ENCODE results near the gene C3orf22.

C3orf22 gene

DNA sequence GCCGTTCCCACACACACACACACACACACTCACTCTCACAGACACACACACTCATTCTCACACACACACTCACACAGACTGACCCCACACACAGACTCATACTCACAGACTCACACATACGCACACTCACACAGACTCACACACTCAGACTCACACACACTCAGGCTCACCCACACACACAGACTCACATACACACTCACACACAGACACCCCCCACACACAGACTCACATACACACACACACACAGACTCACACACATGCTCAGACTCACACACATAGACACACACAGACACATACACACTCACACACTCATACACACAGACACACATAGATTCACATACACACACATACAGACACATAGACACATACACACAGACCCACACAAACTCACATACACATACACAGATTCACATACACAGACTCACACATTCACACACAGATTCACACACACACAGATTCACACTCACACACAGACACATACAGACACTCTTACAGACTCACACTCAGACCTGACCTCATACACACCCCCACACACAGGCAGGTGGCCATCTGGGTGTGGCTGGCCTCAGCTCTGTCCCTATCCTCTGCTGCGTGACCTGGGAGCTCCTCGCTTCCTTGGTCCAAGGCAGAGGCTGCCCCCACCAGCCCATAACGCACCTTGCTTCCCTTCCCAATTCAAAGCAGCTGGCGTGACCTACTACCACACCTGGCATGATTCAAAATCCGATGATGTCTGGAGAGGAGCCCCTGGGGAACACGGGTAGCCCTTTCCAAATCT lies 1.9 kb downstream of the C3orf22 start:
- no peak for DNase-seq

DNA sequence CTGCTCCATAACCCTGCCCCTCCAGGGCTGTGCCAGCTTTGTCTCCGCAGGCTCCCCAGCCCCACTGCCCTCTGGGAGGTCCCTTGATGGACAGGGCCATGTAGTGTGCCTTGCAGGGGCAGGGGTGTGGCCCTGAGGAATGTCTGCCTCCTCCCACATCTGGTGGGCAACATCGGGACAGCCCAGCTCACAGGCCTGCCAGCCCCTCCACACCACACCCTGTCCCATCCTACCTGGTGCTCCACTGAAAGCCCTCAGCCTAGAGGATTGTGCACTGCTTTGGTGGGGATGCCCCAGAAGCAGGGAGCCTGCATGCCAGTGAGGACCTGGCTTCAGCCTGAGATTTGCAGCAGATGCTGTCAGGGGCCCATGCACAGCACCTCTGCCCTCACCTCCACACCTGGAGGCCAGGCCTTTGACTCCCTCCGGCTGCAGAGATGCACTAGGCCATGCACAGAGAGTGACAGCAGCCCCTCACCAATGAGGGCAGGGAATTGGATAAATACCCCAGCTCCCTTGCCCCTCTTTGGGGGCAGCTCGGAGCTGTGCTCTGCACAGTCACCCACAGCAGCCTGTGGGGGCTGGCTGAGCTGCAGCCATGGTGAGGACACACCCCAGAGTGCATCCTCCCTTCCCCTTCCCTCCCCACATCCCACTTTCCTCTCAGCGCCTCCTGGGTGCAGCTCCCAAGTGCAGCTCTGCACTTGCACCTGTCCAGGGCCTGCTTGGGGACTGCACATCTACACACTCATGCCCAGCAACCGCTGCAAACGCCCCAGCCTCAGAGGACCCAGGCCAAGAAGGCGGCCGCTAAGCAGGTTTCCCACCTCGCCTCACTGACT lies 2.7 kb downstream of the C3orf22 start:
- no peak for DNase-seq

DNA sequence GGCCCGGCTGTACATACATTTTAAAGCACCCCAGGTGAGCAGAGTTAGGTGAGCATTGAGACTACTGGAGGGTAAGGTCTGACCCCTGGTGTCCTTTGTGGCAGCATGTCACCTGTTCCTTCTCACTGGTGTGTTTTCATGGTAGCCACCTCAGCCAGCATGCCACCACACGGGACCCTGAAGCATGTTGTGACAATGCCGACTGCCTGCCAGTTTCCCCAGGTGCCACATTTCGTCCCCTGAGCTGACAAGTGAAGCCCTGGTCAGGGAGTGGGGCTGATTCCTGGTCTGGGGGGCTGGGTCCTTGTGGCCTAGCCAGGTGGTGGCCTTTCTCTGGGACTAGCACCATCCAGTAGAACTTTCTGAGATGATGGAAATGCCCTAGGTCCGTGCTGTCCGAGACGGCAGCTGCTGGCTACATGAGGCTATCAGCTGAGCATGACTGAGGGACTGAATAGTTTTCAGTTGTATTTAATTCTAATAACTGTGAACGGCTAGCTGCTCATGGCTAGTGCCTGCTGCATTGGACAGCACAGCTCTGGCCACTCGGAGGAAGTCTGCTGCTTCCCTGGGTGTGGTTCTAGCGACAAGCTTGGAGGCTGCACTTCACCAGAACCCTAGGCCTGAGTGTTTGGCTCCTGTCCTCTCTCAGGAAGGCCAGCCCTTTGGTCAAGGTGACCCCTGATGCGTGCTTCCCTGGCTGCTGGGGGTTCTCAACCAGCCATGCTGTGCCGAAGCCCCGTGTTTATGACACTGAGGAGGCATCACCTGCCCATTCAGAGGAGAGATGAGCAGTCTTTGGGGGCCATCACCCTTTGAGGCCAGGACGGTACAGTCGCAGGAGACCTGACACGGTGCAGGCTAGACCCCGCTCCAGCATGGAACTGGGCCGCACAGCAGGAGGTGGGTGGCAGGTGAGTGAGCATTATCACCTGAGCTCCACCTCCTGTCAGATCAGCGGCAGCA lies 3.9 kb downstream of the C3orf22 start:
- no peak for DNase-seq

DNA sequence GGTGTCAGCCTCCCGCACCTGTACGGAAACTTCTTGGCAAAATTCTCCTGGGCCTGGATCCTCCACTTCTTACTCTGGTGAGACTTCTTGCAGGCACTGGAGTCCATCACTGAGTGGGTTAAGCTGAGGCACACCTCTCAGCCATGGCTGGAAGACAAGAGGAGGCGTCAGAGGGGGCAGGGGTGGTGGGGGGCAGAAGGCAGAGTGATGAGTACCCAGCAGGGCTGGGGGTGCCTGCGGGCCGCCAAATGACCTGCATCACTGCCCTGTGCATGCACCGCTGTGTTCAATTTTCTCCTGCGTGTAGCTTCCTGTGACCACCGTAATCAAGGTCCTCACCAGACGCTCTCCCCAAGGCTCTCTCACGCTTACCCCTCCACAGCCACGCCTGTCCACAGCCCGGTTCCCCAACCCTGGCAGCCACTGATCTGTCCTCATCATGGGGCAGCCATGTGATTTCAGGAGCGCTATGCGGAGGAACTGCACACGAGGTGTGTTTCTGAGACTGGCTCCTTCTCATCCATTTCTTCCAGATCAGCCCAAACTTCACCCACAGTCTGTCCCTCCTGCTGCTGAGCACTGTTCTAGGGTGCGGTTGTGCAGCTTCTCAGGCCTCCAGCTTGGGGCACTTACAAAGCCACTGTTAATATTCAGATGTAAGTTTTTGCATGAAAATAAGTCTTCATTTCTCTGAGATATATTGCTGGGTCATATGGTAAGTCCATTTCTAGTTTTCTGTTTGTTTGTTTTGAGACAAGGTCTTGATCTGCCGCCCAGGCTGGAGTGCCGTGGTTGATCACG lies 5.2 kb downstream of the C3orf22 start:
- DNase-seq, result no peak

DNA sequence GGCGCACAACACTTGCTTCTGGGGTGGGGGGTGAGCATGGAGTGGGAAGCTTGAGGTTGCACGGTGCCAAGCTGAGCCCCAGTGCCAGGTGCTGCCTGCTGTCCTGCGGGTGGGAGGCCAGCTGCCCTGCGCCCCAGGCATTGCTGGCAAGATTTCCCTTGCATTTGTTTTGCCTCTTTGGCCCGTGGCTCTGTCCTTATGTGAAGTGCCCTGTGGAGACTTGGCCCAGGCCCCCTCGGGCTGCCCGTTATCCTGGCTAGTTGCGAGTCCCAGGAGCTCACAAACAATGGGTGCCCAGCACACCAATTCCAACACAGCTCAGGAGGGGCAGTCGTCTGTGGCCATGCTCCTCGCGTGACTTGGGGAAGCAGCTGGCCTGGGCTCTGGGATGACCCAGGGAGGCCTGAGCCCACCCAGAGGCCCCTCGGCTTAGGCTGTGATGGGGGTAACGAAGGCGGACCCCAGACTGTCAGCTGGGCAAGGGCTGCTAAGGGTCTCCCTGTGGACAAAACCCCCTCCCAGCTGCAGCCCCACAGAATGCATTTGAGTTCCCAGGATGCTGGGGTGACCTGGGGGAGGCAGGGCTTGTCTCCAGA lies 5.9 kb downstream of the C3orf22 start:
- no peak for DNase-seq

- no peak for DNase-seq
Measured at GRCh38 chr3:126551839-126552687, 6.7 kb downstream of the C3orf22 start.

DNA sequence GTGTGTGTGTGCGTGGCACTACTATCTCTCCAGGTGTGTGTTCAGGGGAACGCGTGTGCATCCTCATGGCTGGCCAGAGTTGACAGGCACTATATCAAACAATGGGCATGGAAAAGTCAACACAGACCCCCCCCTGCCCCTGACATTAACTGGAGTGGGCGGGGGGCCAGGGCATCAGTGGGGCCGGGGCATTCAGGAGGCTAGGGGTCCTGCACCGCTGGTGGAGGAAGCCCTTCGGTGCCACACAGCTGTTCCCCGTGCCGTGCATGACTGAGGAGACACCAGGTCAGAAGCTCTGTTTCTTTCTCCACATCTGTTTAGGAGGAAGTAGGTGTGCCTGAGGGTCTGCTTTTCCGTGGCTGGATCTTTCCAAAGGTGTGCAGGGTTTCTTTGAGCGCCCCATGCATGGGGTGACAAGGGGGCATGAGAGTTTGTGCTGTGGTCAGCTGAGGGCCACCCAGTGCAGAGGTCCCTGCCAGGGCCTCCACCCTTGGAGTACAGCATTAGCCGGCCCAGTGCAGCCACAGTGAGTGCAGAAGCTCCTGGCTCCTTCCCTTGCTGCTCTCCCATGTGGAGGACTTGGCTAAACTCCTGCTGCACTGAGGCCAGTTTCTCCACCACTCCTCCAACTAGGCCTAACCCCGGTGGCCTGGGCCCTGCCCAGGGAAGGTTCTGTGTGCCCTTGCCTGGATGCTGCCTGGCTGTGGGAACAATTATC lies 7.5 kb downstream of the C3orf22 start:
- DNase-seq, result no peak

DNA sequence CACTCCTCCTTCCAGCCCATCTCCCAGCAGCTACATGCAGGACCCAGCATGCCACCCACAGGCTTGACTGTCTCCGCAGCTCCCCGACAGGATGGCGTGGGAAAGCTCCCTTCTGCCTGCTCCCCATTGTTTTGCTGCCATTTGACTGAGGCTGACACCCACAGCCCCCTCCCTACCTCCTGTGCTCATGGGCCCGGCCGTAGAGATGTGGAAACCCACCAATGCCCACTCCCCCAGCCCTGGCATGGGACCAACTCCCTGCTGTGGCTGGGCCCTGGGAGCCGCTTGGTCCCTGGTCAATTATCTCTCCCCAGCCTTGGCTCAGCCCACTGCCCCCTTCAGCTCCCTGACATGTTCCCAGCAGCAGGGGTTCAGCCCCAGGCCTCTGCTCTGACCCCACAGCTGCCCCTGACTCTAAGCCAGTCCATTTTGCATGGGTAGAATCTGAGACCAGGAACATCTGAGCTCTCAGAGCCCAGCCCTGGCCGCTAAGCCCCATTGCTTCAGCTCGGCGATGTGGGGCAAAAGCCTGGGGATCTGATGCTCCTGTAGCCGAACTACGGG lies 8.2 kb downstream of the C3orf22 start:
- DNase-seq, result no peak

DNA sequence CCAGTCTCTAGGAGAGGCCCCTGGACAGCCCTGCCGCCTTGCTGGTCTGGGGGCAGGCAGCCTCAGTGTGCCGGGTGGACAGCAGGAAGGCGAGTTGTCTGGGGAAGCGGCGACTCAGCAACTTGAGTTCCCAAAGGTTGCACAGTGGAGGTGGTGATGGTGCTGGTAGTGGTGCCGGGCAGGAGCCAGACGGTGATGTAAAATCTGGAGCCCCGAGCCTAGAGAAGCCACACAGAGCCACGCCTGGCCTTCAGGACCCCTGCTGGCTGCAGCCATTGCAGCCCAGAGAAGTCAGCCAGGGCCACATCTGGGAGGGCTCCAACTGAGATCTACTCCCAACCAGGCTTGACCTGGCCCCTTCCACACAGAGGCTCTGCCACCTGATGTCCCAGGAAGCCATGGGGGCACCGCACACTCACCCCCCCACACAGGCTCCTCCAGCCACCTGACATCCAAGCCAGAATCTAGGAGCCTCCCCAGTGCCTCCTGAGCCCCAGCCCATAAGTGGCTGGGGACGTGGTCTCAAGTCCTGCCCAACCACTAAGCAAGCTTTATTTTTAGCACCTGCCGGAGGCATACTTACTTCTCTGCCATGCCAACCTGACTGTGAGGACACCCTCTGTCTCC lies 8.8 kb downstream of the C3orf22 start:
- no peak for DNase-seq

- no peak for DNase-seq
Measured at GRCh38 chr3:126548556-126549466, 9.9 kb downstream of the C3orf22 start.

DNA sequence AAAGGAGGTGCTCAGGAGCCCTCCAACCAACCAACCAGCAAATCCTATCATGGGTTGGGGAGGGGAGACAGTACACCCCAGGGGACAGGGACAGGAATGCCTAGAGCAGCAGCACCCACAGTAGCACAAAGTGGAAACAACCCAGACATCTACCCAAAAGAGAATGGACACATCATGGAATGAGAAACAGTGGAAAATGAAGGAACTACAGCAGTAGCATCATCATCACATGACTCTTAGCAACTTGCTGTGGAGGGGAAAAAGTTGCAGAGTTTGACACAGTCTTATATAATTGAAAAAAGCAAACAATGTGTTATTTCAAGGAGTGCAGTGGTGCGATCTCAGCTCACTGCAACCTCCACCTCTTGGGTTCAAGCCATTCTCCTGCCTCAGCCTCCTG lies 11.0 kb downstream of the C3orf22 start:
- no peak for DNase-seq

GRCh38 chr3:126546549-126547239 lies 12.0 kb downstream of the C3orf22 start:
- no peak for DNase-seq

DNA sequence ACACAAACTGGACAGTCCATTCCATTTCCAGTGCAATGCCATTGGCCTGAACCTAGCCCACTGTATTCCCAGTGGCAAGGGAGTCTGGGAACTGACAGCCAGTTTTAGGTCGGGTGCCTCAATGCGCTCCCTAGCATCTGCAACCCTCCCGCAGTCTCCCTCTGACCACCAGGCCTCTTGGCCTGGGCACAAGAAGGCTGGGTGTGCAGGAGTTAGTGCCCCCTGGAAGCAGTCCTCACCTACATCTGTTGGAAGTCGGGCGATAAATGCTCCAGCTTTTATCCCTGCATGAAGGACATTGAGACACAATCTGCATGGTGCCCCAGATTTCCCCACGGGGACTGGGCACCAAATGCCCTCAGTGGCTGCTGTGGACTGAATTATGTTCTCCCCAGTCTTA lies 12.7 kb downstream of the C3orf22 start:
- DNase-seq, result no peak

- DNase-seq, result no peak
Measured at GRCh38 chr3:126545544-126545943, 13.2 kb downstream of the C3orf22 start.

DNA sequence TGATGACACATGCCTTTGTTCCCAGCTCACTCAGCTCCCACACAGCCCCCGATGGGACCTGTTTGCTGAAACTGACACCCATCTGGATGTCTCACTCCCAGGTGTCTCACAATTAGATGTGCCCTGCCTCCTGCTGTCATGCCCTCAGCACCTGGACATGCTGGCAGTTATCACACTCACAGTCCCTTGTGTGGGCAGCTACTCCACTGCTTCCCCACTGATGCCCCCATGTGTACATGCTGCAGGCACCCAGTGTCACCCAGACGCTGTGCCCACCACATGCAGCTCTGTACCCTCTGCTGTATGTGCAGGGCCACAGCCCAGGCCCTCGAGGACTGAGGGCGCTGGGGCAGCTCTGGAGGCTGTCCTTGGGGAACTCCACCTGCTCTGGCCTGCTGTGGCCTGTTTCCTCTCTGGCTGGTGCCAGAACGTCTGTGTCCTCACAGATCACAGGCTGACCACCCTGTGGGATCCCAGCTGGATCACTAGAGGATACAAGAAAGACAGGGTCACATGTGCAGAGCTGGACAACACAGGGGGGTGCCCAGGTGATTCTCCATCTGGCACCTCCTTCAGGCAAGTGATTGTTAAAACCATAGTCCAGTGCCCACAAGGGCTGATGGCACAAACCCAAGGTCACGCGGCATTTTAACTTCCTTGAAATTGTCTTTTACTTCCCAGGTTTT lies 14.0 kb downstream of the C3orf22 start:
- no peak for DNase-seq

DNA sequence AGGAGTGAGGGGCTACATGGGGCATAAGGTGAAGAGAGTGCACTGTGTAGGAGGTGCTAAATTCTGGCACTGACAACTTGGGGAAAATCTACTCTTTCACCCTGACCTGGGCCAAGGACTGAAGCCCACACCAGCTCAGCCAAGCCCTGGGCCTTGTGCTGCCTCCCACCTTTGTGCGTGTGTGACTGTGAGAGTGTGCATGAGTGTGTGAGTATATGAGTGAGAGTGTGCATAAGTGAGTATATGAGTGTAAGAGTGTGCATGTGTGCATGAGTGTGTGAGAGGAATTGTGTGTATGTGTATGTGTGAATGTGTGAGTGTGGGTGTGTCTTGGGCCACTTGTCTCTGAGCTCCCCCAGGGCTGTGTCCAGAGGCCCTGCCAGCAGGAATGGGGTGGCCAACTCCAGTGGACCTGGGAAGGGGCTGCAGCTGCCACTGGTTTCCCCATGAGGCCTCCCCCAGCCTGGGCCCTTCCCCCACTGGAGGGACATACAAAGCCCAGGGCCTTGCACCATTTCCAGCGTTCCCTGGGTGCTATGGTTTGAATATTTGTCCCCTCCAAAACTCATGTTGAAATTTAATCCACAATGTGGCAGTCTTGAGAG lies 15.2 kb downstream of the C3orf22 start:
- DNase-seq, result no peak
